GM21423 (cell line): ENCODE measurements around the gene FXYD6.
A peak's percentile ranks its signal among the peaks of the same experiment; 100 is the strongest.
"Not testable (repeated sequence)": the region's sequence is repeated elsewhere in the genome, so short reads cannot be mapped to it uniquely, and the experiment has no call there.

ENCODE experiments used
- ATAC-seq: cut with Tn5 transposase; IDR thresholded peaks from one replicate; pipeline ENCODE4 v1.9.1; 2021; ENCODE audit warnings: mild to moderate bottlenecking, moderate library complexity; ENCODE audit not compliant: unreplicated experiment

The FXYD6 gene

GRCh38 chr11:117819096-117820040, 57.1 kb downstream of the FXYD6 start:
- no peak for ATAC-seq

GRCh38 chr11:117818041-117818873, 58.2 kb downstream of the FXYD6 start:
- ATAC-seq, result peak; percentile 21

DNA sequence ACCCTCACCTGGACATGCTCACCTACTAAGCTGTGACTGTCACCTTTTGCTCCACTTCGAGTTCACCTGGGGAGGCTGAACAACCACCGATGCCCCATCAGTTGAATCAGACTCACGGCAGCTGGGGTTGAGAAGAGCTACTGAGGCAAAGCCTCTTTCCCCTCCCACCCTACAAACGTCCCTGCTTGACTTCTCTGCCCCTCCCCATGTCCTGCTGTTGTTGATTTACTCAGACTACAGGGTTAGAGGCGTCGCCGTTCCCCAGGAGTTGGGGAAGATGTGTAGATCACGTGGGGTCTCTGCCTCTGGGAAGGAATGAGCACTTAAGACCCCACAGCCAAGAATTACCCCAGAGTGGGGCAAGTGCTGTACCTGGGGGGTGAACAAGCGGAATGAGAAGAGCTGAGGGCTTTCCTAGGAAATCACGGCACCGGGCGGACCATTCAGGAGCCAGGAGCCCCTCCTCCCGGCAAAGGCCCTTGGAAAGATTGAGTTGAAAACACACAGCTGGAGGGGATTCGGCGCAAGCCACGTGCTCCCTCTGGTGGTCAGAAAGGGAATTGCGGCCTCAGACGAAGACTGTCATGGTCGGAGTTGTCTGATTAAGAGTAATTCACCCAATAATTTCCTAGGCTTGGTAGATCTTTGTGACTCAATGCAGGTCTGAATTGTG, 59.0 kb downstream of the FXYD6 start:
- peak; percentile 18 for ATAC-seq

DNA sequence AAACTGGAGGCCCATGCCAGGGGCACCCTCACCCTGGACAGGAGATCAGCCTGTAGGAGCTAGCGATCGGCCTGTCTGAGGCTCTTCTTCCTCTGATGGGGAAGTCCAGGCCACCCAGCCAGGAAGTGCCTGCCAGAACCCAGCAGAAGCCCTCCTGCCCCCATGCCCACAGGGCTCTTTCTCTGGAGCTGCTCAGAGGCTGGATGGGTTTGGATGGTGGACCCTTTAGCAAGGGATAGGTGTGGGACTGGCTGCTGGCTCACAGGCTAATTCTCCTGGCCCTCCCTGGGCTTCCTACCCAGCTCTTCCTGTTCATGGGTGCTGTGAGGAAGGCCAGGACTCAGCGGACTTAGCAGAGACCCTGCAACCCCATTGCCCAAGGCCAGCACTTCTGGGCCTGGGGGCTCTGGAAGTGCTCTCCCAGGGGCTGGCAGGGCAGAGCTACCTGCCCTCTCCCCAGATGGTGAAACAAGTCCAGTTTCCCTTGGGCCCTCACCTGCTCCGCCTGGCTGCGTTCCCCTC, 59.6 kb downstream of the FXYD6 start:
- no peak for ATAC-seq

- no peak for ATAC-seq
Measured at GRCh38 chr11:117816151-117816741, 60.2 kb downstream of the FXYD6 start.

DNA sequence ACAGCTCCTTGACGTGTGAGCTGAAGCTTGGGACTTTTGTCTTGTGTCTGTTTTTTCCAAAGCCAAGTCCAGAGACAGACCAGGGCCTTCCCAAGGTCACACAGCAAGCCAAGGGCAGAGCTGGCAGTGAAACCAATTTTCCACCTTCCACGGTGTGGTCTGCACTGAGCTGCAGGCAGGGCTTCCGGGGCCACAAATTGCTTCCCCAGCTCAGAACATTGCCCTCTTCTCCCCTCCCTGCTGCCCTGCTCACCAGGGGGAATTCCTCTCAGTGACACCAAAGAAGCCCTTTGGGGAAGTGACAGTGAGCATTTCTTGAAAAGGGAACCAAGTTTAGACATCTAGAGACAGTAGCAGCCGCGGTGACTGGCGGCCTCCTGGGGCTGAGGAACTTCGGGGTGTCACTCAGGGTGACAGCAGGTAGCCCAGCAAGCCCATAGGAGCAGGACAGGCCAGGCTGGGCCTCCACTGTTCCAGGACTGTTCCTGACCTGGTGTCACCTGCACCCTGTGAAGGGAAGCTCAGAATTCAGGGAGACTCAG, 61.1 kb downstream of the FXYD6 start:
- ATAC-seq, result peak; percentile 50

DNA sequence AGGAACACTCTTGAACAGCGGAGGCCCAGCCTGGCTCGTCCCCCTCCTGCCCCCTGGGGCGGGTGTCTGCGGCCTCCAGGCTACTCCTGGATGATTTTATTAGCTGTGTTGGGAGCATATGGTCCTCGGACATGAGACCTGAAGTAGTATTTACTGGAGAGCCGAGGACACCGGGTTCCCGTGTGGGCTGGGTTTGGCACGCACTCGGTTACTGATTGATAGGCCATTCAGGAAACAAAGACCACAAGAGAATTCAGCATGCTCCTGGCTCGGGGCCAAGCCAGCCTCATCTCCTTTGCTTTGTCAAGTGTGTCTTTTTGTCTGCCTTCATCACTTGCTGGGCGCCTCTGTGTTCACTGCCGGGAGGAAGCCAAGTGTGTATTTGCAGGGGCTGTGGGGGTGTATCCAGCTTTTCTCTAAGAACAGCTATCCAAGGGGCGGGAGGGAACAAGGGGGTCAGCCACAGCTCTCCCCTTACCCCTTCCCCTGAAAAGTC, 61.6 kb downstream of the FXYD6 start:
- peak; percentile 42 for ATAC-seq

DNA sequence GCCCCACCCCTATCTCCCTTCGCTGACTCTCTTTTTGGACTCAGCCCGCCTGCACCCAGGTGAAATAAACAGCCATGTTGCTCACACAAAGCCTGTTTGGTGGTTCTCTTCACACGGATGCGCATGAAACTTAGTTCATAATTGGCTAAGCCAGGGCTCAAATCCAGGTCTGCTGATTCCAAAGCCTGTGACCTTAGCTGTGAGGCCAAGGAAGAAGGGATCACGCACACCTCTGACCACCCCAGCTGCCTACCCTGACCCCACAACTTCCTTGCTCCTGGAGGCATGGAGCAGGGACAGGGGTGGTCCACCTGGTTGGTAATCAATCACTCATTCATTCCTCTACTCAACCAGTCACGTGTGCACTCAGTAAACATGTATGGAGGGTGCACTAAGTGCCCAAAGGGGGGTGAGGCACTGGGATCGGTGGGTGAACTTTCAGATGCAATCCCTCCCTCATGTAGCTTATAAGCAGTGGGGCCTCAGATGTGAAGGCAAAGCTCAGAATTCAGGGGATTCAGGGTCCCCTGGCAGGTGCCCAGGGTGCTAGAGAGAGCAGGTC, 62.2 kb downstream of the FXYD6 start:
- peak; percentile 8 for ATAC-seq

GRCh38 chr11:117810056-117810451, 66.4 kb downstream of the FXYD6 start:
- not testable (repeated sequence) for ATAC-seq

DNA sequence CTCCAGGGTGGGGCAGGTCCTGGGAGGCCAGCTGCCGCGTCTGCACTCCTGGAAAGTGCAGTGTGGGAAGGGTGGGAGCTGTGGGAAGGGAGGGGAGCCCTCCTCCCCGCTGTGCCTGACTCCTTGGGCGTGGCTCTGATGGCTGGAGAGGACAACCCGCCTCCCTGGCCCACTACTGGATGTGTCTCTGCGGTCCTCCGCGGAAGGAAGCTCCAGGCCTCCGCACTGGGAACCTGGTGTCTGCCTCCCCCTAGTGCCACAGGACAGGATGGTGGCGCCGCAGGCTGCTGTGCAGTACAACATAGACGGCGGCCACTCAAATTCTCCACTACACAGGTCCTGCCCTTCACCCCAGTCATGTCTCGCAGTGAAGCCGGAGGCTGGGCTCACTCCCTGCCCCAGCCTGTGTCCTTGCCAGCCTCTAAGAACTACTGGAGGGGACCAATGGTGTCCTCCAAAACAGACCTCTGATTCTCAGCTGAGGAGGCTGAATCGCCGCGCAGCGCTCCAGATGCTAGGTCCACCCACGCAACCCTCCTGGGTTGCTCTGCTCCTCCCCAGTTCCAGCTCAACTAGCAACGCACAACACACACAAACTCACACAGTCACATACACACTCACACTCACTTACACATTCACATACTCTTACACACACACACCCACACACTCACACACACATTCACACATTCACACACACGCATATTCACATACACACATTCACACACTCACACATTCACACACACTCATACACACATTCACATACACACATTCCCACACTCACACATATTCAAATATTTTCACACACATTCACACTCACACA, 67.0 kb downstream of the FXYD6 start:
- ATAC-seq, result peak; percentile 80

DNA sequence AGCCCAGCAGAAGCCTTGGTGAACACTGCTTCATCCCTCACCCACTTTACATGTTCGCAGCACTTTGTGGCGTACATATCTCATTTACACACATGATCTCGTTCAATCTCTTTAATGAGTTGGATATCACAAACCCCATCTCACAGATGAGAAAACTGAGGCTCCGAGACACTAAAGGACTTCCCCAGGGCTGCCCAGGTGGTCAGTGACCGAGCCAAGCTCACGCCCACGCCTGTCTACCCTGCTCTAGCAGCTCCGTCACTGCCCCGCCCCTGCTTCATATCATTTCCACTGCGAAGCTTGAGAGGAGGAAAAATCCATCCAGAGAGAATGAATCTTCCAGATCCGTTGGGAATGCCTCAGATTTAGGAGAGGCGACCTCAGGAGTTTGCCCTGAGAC, 67.7 kb downstream of the FXYD6 start:
- ATAC-seq, result no peak

GRCh38 chr11:117807482-117808327, 68.8 kb downstream of the FXYD6 start:
- no peak for ATAC-seq

GRCh38 chr11:117806846-117807245, 69.6 kb downstream of the FXYD6 start:
- no peak for ATAC-seq

GRCh38 chr11:117805045-117805444, 71.4 kb downstream of the FXYD6 start:
- ATAC-seq, result no peak

DNA sequence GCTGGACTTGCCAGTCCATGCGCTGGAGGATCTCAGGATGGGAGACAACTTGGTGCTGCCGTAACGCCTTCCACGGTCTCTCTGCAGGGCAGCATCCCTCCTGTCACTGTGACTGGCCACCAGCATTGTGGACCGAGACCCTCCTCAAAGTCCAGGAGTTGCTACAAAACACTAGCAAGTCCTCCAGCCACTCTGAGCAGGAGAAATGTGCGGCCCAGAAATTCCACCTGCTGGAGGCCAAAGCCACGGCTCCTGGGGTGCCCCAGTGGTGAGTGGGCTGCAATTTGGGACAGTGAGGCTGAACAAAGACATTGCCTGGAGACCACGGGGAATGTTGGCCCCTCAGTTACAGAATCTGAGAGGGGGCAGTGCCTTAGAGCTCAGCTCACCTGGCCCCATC, 72.6 kb downstream of the FXYD6 start:
- ATAC-seq, result no peak

GRCh38 chr11:117799634-117800033, 76.8 kb downstream of the FXYD6 start:
- ATAC-seq, result no peak

DNA sequence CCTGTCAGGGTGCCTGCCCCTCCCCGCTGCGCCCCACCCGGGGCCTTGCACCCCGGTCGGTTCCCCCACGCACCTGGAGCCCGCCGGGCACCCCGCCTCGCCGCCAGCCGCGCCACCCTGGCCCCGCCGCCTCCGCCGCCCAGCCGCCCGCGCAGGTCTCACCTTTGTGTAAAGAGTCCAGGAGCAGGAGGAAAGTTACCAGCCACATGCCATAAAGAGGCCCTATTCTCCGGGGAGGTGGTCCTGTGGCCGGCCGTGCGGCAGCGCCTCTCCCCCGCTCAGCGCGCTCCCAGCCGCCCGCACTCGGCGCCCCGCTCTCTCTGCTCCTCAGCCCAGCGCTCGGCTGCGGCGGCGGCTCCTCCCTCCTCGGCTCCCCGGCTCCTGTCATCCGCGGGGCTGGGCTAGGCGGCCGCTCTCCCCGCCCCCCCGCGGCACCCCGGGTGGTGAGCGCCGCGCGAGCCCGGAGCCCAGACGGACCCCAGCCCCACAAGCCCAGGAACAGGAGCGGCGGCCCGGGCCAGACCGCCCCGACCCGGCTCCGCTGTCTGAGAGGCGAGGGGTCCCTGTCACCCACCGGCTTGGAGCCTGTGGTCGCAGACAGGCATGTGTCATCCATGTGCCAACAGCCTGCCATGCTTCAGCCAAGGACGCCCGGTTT, 79.5 kb downstream of the FXYD6 start, which contains the start of gene DSCAML1:
DSCAML1 (minus strand) TSS at position 345 of the 658 bp plus-strand sequence; CDS start at position 208, 137 bp downstream.
- no peak for ATAC-seq
